ENCODE data around the gene NAT9. TPM values are rescaled to one million over a fixed set of nuclear protein-coding genes. Genes with fewer than 3 reads are reported as not detected.

The NAT9 gene
- total RNA-seq, 1 experiment from 2014 or later = 64.8 TPM

- H3K4me1 Mint-ChIP-seq (ENCODE audit: insufficient read depth, unreplicated experiment) = peaks cover 6% of the 10 kb centered on the region
- H3K9me3 Mint-ChIP-seq (ENCODE audit: unreplicated experiment) = no peaks in the 10 kb centered on the region
- no peak for DNase-seq (ENCODE audit: unreplicated experiment)
- no peak overlapping the region for H3K4me3 Mint-ChIP-seq (ENCODE audit: unreplicated experiment)
- H3K27me3 Mint-ChIP-seq (ENCODE audit: insufficient read depth, unreplicated experiment) = no peaks in the 10 kb centered on the region
- CTCF ChIA-PET = interaction anchor here (1.0 kb wide), 1 partner anchor 417 kb away, joined by 3 read pairs; no protein-coding TSS in a partner anchor
- POLR2A ChIA-PET = no interaction called here
- no peak for TF ChIP-seq CTCF (IDR thresholded peaks at IDR 0.05; ENCODE audit: unreplicated experiment)
- intact Hi-C loops (cut with micrococcal nuclease) = no loop called here
- BruUV-seq (replicated peaks) = no TSS peak
- peaks cover 9% of the 10 kb centered on the region for H3K36me3 Mint-ChIP-seq (ENCODE audit: insufficient read depth, unreplicated experiment)
- no peak overlapping the region for H3K27ac Mint-ChIP-seq (ENCODE audit: low read depth, unreplicated experiment)
Measured at GRCh38 chr17:74785096-74785980, 9.2 kb upstream of the NAT9 start.

GRCh38 chr17:74784125-74784810 lies 8.1 kb upstream of the NAT9 start:
- Mint-ChIP-seq H3K4me1 (ENCODE audit: insufficient read depth, unreplicated experiment) (peaks cover 6% of the 10 kb centered on the region), H3K9me3 (ENCODE audit: unreplicated experiment) (no peaks in the 10 kb centered on the region), H3K36me3 (ENCODE audit: insufficient read depth, unreplicated experiment) (peaks cover 9% of the 10 kb centered on the region), H3K27me3 (ENCODE audit: insufficient read depth, unreplicated experiment) (no peaks in the 10 kb centered on the region), H3K4me3 (ENCODE audit: unreplicated experiment) (no peak overlapping the region), H3K27ac (ENCODE audit: low read depth, unreplicated experiment) (no peak overlapping the region)
- CTCF ChIA-PET = interaction anchor here (0.6 to 1.0 kb wide), 3 partner anchors 81 to 454 kb away, joined by 3 to 5 read pairs (median 3); no protein-coding TSS in a partner anchor
- no peak for DNase-seq (ENCODE audit: unreplicated experiment)
- BruUV-seq (replicated peaks) = no TSS peak
- POLR2A ChIA-PET = interaction anchor here (0.6 kb wide), 1 partner anchor 120 kb away, joined by 3 read pairs; no protein-coding TSS in a partner anchor
- no peak for TF ChIP-seq CTCF (IDR thresholded peaks at IDR 0.05; ENCODE audit: unreplicated experiment)
- intact Hi-C loops (cut with micrococcal nuclease) = no loop called here

GRCh38 chr17:74782571-74782970 lies 6.4 kb upstream of the NAT9 start:
- no peak for DNase-seq (ENCODE audit: unreplicated experiment)
- CTCF ChIA-PET = interaction anchor here (2.4 to 2.5 kb wide), 2 partner anchors 8 to 12 kb away, joined by 6 to 9 read pairs; no protein-coding TSS in a partner anchor
- no peaks in the 10 kb centered on the region for H3K27me3 Mint-ChIP-seq (ENCODE audit: insufficient read depth, unreplicated experiment)
- intact Hi-C loops (cut with micrococcal nuclease) = no loop called here
- no peaks in the 10 kb centered on the region for H3K9me3 Mint-ChIP-seq (ENCODE audit: unreplicated experiment)
- no TSS peak for BruUV-seq (replicated peaks)
- no peak overlapping the region for H3K27ac Mint-ChIP-seq (ENCODE audit: low read depth, unreplicated experiment)
- peaks cover 6% of the 10 kb centered on the region for H3K4me1 Mint-ChIP-seq (ENCODE audit: insufficient read depth, unreplicated experiment)
- POLR2A ChIA-PET = no interaction called here
- H3K4me3 Mint-ChIP-seq (ENCODE audit: unreplicated experiment) = no peak overlapping the region
- peaks cover 9% of the 10 kb centered on the region for H3K36me3 Mint-ChIP-seq (ENCODE audit: insufficient read depth, unreplicated experiment)
- no peak for TF ChIP-seq CTCF (IDR thresholded peaks at IDR 0.05; ENCODE audit: unreplicated experiment)
